Thoracic aorta (tissue), 2 donors: ENCODE results near the gene CFAP100. TPM values are rescaled to one million over a fixed set of nuclear protein-coding genes. Genes with fewer than 3 reads are reported as not detected.
A peak's percentile ranks its signal among the peaks of the same experiment; 100 is the strongest.

Source experiments
- ATAC-seq: fragments of 150-250 bp; one replicate; pipeline ENCODE4 v1.8.0; 2017; ENCODE audit warnings: low read depth; ENCODE audit not compliant: insufficient number of reproducible peaks, low FRiP score
- DNase-seq: peaks from one replicate; pipeline ENCODE4 v3.0.0-alpha.2; 2020; ENCODE audit warnings: low spot score
- H3K27ac ChIP-seq, 2 donors: fragments of 200-600 bp; sonication (generic); 1 replicate in 1 of 2; 2 replicates in 1 of 2; pipeline ENCODE4 v1.5.1; 2016; ENCODE audit warnings: mild to moderate bottlenecking in 2 of 2, moderate library complexity in 2 of 2
- H3K27me3 ChIP-seq: fragments of 200-600 bp; sonication (generic); replicated peaks from 2 replicates; pipeline ENCODE4 v1.6.0; 2016; ENCODE audit warnings: mild to moderate bottlenecking; ENCODE audit not compliant: insufficient read depth
- H3K36me3 ChIP-seq: fragments of 200-600 bp; sonication (generic); one replicate; pipeline ENCODE4 v1.5.1; 2016
- H3K4me1 ChIP-seq, 2 donors: fragments of 200-600 bp; sonication (generic); 1 replicate in 1 of 2; 2 replicates in 1 of 2; pipeline versions ENCODE4 v1.5.1 to v1.6.0; 2016; ENCODE audit warnings: low read depth in 2 of 2, mild to moderate bottlenecking in 1 of 2; ENCODE audit not compliant: control insufficient read depth in 1 of 2
- H3K4me3 ChIP-seq: fragments of 200-600 bp; sonication (generic); 2 replicates; pipeline ENCODE4 v1.5.1; 2016; ENCODE audit warnings: mild to moderate bottlenecking
- H3K9me3 ChIP-seq: fragments of 200-600 bp; sonication (generic); 2 replicates; pipeline ENCODE4 v1.5.1; 2016
- CTCF ChIP-seq: fragments of 200-600 bp; sonication (generic); IDR thresholded peaks from one replicate; pipeline ENCODE4 v1.5.1; 2019; ENCODE audit warnings: antibody characterized with exemption
- total RNA-seq, 2 donors: library from RNA; depleted of rRNA; stranded (reverse); fragments of >200 nt; gene quantifications; one replicate each; pipeline versions ENCODE4 v1.1.0 to v1.2.3, GENCODE V29; 2016

Gene CFAP100
- total RNA-seq, 2 donors from 2014 or later = not detected

- ATAC-seq (no peak), DNase-seq (no peak)
- peaks cover 45% of the 10 kb centered on the region for H3K36me3 ChIP-seq
- no peaks in the 10 kb centered on the region for H3K27me3 ChIP-seq
- no peaks in the 10 kb centered on the region for H3K9me3 ChIP-seq
- peaks cover 25 to 68% of the 10 kb centered on the region in 2 donors for H3K4me1 ChIP-seq
- H3K4me3 ChIP-seq = peak overlapping the region; percentile 84
- no peak for TF ChIP-seq CTCF
- H3K27ac ChIP-seq = peak overlapping the region in 1 of 2 donors; percentile 97
Measured at GRCh38 chr3:126354776-126355175, 39.9 kb upstream of the CFAP100 start.

- DNase-seq (no peak), ATAC-seq (no peak)
- Histone ChIP-seq H3K27ac (peak overlapping the region; percentile 54 to 97), H3K36me3 (peaks cover 40% of the 10 kb centered on the region), H3K9me3 (no peaks in the 10 kb centered on the region), H3K4me3 (peak overlapping the region; percentile 84), H3K4me1 (peaks cover 25 to 63% of the 10 kb centered on the region in 2 donors), H3K27me3 (no peaks in the 10 kb centered on the region)
- TF ChIP-seq CTCF = no peak
Measured at GRCh38 chr3:126355251-126355650, 39.5 kb upstream of the CFAP100 start.

DNA sequence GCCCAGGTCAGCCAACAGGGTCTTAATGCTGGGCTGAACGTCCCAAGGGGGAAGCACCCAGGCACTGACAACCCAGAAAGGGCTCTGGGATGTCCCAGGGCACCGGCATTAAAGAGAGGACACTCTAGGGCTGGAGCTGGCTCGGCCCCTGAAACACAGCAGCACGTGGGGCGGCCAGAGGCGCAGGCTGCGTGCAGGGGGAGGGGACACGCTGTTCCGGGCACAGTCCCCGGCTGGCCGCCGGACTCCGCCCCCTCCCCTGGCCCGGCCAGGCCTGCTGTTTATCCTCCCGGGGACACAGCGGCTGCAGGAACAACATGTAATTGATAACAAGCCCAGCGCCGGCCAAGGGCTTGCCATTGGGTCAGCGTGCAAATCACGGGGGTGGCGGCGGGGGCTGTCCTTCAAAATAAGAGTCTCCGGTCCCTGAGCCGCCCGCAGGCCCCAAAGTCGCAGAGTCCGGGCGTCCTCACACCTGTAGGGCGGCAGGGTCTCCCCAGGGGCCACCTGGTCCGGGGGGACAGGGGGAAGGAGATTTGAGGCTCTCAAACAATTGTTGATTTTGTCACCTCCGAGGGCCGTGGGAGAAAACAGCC, 38.8 kb upstream of the CFAP100 start:
- TF ChIP-seq CTCF = no peak
- no peaks in the 10 kb centered on the region for H3K9me3 ChIP-seq
- H3K36me3 ChIP-seq = peaks cover 34% of the 10 kb centered on the region
- no peaks in the 10 kb centered on the region for H3K27me3 ChIP-seq
- H3K4me1 ChIP-seq = peaks cover 22 to 57% of the 10 kb centered on the region in 2 donors
- peak; percentile 93 for DNase-seq
- ATAC-seq = peak; percentile 92
- peak overlapping the region; percentile 84 for H3K4me3 ChIP-seq
- peak overlapping the region; percentile 97 for H3K27ac ChIP-seq

- Histone ChIP-seq H3K27me3 (no peaks in the 10 kb centered on the region), H3K9me3 (no peaks in the 10 kb centered on the region), H3K27ac (peak overlapping the region; percentile 97), H3K4me3 (peak overlapping the region; percentile 84), H3K36me3 (peaks cover 26% of the 10 kb centered on the region), H3K4me1 (peaks cover 17 to 49% of the 10 kb centered on the region in 2 donors)
- peak; percentile 1 for ATAC-seq
- no peak for DNase-seq
- TF ChIP-seq CTCF = no peak
Measured at GRCh38 chr3:126356373-126357264, 38.1 kb upstream of the CFAP100 start.

DNA sequence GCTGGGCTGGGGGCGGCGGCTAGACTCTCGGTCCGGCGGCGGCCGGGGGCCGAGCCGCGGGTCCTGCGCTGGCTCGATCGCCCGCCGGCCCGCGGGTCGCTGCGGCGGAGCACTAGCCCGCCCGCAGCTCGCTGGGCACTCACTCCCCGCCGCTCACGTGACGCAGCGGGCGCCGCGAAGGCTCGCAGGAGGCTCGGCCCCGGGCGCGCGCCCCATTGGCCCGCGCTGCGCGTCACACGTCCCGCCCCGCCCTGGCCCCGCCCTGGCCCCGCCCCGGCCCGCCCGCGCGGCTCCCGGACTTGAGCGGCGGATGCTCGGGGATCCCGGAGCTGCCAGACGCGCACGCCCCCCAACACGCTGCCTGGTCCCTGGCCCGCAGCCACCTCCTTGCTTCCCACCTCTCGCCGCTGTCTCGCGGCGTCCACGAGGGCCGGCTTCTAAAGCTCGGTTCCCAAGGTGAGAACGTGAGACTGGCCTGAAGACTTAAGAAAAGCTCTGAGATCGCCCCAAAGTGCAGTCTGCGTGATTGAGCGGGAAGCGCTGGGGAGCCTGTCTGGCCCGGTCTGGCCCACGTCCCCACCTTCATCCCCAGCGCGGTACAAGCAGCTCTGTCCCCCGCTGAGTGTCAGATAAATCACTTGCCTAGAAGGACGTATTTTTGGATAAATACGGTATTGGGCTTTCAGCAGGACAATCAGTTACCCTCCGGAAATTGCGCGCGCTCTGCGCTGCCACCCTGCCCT, 37.2 kb upstream of the CFAP100 start, which contains the start of gene KLF15:
Gene KLF15 (minus strand): TSS at position 114 of the 743 bp plus-strand sequence. CDS start 4,486 bp downstream, outside the sequence.
- ATAC-seq = peak; percentile 69
- H3K27ac ChIP-seq = peak within 1 kb of the TSS; percentile 97
- H3K4me3 ChIP-seq = peak within 1 kb of the TSS; percentile 96

More for the DNA sequence above, 37.2 kb upstream of the CFAP100 start, which contains the start of gene KLF15:
- Histone ChIP-seq H3K36me3 (peaks cover 18% of the 10 kb centered on the region), H3K4me1 (peaks cover 15 to 41% of the 10 kb centered on the region in 2 donors), H3K9me3 (no peaks in the 10 kb centered on the region), H3K27me3 (no peaks in the 10 kb centered on the region)
- DNase-seq = no peak
- no peak for TF ChIP-seq CTCF
